ENCODE measurements around the gene PPFIBP1.

PPFIBP1 gene

GRCh38 chr12:27527512-27527911, 3.5 kb downstream of the PPFIBP1 start:
- H3K4me3 ChIP-seq (ENCODE audit: low read depth, low read length), result no peak overlapping the region
- DNase-seq (ENCODE audit: low read depth), result no peak
- no peak for TF ChIP-seq MYC (IDR thresholded peaks at IDR 0.05; ENCODE audit: low read depth, low read length)
- no peak for TF ChIP-seq POLR2A (IDR thresholded peaks at IDR 0.05; ENCODE audit: extremely low read depth, insufficient read length)

- TF ChIP-seq MAX (IDR thresholded peaks at IDR 0.05; ENCODE audit: low read depth, low read length), result no peak
- no peak for TF ChIP-seq CTCF (IDR thresholded peaks at IDR 0.05; ENCODE audit: low read depth, low read length)
- TF ChIP-seq MYC (IDR thresholded peaks at IDR 0.05; ENCODE audit: low read depth, low read length), result no peak
- no peak for TF ChIP-seq POLR2A (IDR thresholded peaks at IDR 0.05; ENCODE audit: extremely low read depth, insufficient read length)
- DNase-seq (ENCODE audit: low read depth), result no peak
- no peak overlapping the region for H3K4me3 ChIP-seq (ENCODE audit: low read depth, low read length)
Observed at GRCh38 chr12:27528788-27529187, 4.8 kb downstream of the PPFIBP1 start.

DNA sequence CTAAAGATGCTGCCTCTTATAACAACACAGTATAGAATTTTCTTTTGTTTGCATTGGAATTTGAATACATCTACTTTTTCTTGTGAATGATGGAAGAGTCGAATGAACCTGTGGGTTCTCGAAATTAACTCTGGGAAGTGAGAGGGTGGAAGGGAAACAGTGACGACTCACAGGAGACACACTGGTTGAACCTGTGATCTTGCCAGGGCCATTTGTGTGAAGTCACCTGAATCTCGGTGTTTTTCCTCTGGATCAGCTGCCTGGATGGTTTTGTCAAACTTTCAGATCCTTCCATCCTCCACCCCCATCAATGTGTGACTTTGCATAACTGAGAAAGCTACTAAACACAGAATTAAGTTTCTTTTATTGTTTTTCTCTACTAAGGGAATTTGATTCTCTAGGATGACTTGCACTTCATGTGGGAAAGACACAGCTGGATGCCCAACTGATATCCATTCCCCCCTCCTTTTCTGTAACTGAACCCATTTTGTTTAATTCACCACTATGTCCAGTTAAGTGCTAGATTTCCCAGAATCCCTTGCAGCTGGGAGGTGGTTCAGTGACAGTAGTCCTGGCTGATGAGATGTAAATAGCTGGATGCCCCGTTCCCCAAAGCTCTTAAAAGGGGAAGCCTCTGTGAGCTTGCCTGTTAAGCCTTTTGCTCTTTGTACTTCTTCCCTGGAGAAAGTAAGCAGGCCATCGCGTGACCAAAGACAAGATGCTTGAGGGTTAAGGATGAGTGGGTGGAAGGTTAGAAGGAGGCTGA, 6.3 kb downstream of the PPFIBP1 start:
- no peak overlapping the region for H3K4me3 ChIP-seq (ENCODE audit: low read depth, low read length)
- DNase-seq (ENCODE audit: low read depth), result peak; percentile 52
- TF ChIP-seq CTCF (IDR thresholded peaks at IDR 0.05; ENCODE audit: low read depth, low read length), result no peak
- no peak for TF ChIP-seq POLR2A (IDR thresholded peaks at IDR 0.05; ENCODE audit: extremely low read depth, insufficient read length)
- TF ChIP-seq MAX (IDR thresholded peaks at IDR 0.05; ENCODE audit: low read depth, low read length), result no peak
- TF ChIP-seq MYC (IDR thresholded peaks at IDR 0.05; ENCODE audit: low read depth, low read length), result no peak

DNA sequence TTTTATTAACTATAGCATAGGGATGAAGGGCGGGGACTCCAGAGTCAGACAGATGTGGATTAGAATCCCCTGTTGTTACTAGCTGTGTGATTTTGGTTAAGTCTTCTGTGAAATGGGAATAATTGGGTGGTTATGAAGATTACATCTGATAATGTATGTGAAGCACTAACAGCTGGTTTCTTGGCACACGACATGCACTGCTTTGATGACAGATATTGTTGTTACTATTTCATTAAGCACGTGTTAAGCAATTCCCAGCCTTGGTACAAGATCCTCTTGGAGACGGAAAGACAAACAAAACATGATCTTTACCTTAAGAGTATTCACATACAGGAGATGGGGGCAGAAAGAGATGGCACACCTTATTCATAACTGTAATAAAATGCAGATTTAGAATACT, 7.9 kb downstream of the PPFIBP1 start:
- no peak overlapping the region for H3K4me3 ChIP-seq (ENCODE audit: low read depth, low read length)
- no peak for DNase-seq (ENCODE audit: low read depth)
- TF ChIP-seq MAX (IDR thresholded peaks at IDR 0.05; ENCODE audit: low read depth, low read length) (no peak), MYC (IDR thresholded peaks at IDR 0.05; ENCODE audit: low read depth, low read length) (no peak), POLR2A (IDR thresholded peaks at IDR 0.05; ENCODE audit: extremely low read depth, insufficient read length) (no peak), CTCF (IDR thresholded peaks at IDR 0.05; ENCODE audit: low read depth, low read length) (no peak)

DNA sequence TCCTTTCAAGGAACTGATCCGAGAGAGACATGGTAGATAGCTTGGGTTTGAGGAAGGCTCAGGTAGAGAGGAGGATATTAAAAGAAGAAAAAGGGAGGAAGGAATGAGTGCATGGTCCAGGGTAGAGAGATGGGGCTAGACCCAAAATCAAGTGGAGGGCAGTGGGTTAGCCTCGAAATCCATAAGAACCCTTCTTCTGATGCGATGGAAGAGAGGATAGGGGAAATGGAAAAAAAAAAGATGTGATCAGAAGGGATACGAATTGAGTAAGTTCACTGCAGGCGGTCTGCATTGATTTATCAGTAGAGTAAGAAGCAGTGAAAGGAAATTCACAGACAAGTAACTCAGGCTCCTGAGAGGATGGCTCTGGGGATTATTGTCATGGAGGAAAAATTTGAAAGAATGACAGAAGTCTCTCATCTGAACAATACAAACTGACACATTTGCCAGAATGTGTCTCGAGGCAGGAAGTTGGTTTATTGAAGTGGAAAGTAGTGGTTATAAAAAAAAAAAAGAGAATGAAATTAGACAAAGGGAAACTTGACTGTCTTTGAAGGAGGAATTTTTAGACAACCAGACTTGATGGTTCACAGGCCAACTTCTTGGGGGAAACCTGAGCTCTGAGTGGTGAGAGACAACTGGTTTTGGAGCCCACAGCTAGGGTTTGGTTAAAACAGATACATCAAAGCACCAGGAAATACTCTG, 10.2 kb downstream of the PPFIBP1 start:
- TF ChIP-seq POLR2A (IDR thresholded peaks at IDR 0.05; ENCODE audit: extremely low read depth, insufficient read length) (no peak), MAX (IDR thresholded peaks at IDR 0.05; ENCODE audit: low read depth, low read length) (no peak), CTCF (IDR thresholded peaks at IDR 0.05; ENCODE audit: low read depth, low read length) (no peak), MYC (IDR thresholded peaks at IDR 0.05; ENCODE audit: low read depth, low read length) (no peak)
- no peak for DNase-seq (ENCODE audit: low read depth)
- no peak overlapping the region for H3K4me3 ChIP-seq (ENCODE audit: low read depth, low read length)

- TF ChIP-seq POLR2A (IDR thresholded peaks at IDR 0.05; ENCODE audit: extremely low read depth, insufficient read length) (no peak), CTCF (IDR thresholded peaks at IDR 0.05; ENCODE audit: low read depth, low read length) (no peak), MAX (IDR thresholded peaks at IDR 0.05; ENCODE audit: low read depth, low read length) (no peak), MYC (IDR thresholded peaks at IDR 0.05; ENCODE audit: low read depth, low read length) (no peak)
- no peak overlapping the region for H3K4me3 ChIP-seq (ENCODE audit: low read depth, low read length)
Observed at GRCh38 chr12:27534765-27535161, 10.8 kb downstream of the PPFIBP1 start.

More at GRCh38 chr12:27534765-27535161, 10.8 kb downstream of the PPFIBP1 start:
- DNase-seq (ENCODE audit: low read depth), result no peak
